GM12878 (cell line): ENCODE results near the gene TEX36. TPM values are rescaled to one million over a fixed set of nuclear protein-coding genes. Genes with fewer than 3 reads are reported as not detected.

Source experiments
- BCL3 ChIP-seq: IDR thresholded peaks from 2 replicates; pipeline ENCODE4 v1.6.1; 2011; ENCODE audit warnings: borderline replicate concordance, low read depth, mild to moderate bottlenecking, moderate library complexity, low read length; ENCODE audit not compliant: insufficient read depth, poor library complexity, severe bottlenecking
- CBFB ChIP-seq: IDR thresholded peaks from 2 replicates; pipeline ENCODE4 v1.6.1; 2016; ENCODE audit warnings: antibody characterized with exemption, low read depth
- CBX5 ChIP-seq: sonication (generic); IDR thresholded peaks from 2 replicates; pipeline ENCODE4 v1.6.1; 2016; ENCODE audit warnings: low read depth, moderate library complexity, mild to moderate bottlenecking, inconsistent platforms
- NFXL1 ChIP-seq: fragments of 450-650 bp; IDR thresholded peaks from 2 replicates; pipeline ENCODE4 v1.6.1; 2017; ENCODE audit warnings: antibody characterized with exemption, mild to moderate bottlenecking, borderline replicate concordance
- PRDM15 ChIP-seq: fragments of 450-650 bp; formaldehyde crosslinking; IDR thresholded peaks from 2 replicates; pipeline ENCODE4 v1.4.0; 2020; ENCODE audit warnings: mild to moderate bottlenecking, moderate library complexity
- RBBP5 ChIP-seq: fragments of 200-600 bp; sonication (generic); conservative IDR thresholded peaks from 2 replicates; pipeline ENCODE4 v1.6.1; 2016
- RUNX3 ChIP-seq: IDR thresholded peaks from 2 replicates; pipeline ENCODE4 v1.6.1; 2012; ENCODE audit warnings: low read length, inconsistent platforms
- SKIL ChIP-seq: fragments of 450-650 bp; IDR thresholded peaks from 2 replicates; pipeline ENCODE4 v1.6.1; 2017; ENCODE audit warnings: mild to moderate bottlenecking, low read depth, inconsistent platforms; ENCODE audit not compliant: poor library complexity, severe bottlenecking
- SMAD1 ChIP-seq: fragments of 450-650 bp; IDR thresholded peaks from 2 replicates; pipeline ENCODE4 v1.6.1; 2018; ENCODE audit warnings: mild to moderate bottlenecking, low read depth; ENCODE audit not compliant: partially characterized antibody
- TARDBP ChIP-seq: IDR thresholded peaks from 2 replicates; pipeline ENCODE4 v1.6.1; 2016; ENCODE audit warnings: borderline replicate concordance
- ZBTB11 ChIP-seq: fragments of 450-650 bp; formaldehyde crosslinking; IDR thresholded peaks from 2 replicates; pipeline ENCODE4 v1.5.0; 2022; ENCODE audit warnings: mild to moderate bottlenecking, missing genetic modification characterization
- ZNF274 ChIP-seq: IDR thresholded peaks from one replicate; pipeline ENCODE4 v1.8.0; 2011; ENCODE audit not compliant: insufficient read length, insufficient read depth
- ZNF592 ChIP-seq: fragments of 450-650 bp; IDR thresholded peaks from 2 replicates; pipeline ENCODE4 v1.6.1; 2017; ENCODE audit warnings: mild to moderate bottlenecking, moderate library complexity
- ZSCAN29 ChIP-seq: fragments of 450-650 bp; IDR thresholded peaks from 2 replicates; pipeline ENCODE4 v1.6.1; 2017; ENCODE audit warnings: mild to moderate bottlenecking, moderate library complexity
- ZZZ3 ChIP-seq: IDR thresholded peaks from 2 replicates; pipeline ENCODE4 v1.6.1; 2011; ENCODE audit warnings: low read depth; ENCODE audit not compliant: control insufficient read depth, insufficient read length
- polyA plus RNA-seq, 11 experiments: library from polyadenylated mRNA; depleted of rRNA in 4 of 11; unstranded in 6 of 11; stranded (reverse) in 5 of 11; fragments of >200 nt; fragmentation: Nextera tagmentation in 4 of 11; fragmentation: Illumina TruSeq in 1 of 11; extraction: Ambion mirVana in 4 of 11; extraction: Trizol in 1 of 11; gene quantifications; 1 replicate in 1 of 11; 2 replicates in 10 of 11; pipeline versions ENCODE4 v1.2.1 to v1.2.3, GENCODE V29; 2011 to 2016; ENCODE audit warnings: inconsistent platforms in 2 of 11, missing spikeins in 2 of 11, low read depth in 1 of 11
- total RNA-seq, 4 experiments: library from RNA; depleted of rRNA in 3 of 4; stranded (reverse); fragments of >200 nt in 3 of 4; fragmentation: Illumina TruSeq in 1 of 4; extraction: Trizol in 1 of 4; gene quantifications; 2 replicates each; pipeline versions ENCODE4 v1.2.1 to v1.2.3, GENCODE V29; 2013 to 2021

Gene TEX36
- total and polyA plus RNA-seq, 10 of the 15 experiments (the other 5 are each of a cell fraction or from before 2014, with no cell fraction given): not detected

- TF ChIP-seq CBFB: no peak
- no peak for TF ChIP-seq TARDBP
- TF ChIP-seq SMAD1: no peak
- peak; percentile 75 for TF ChIP-seq SKIL
- no peak for TF ChIP-seq PRDM15
- no peak for TF ChIP-seq ZBTB11
- TF ChIP-seq CBX5: no peak
- no peak for TF ChIP-seq RBBP5
- TF ChIP-seq RUNX3: no peak
- no peak for TF ChIP-seq ZSCAN29
- 0 out of 2 replicates have a peak, but pooled peaks have one; percentile 31 for TF ChIP-seq ZNF592
- no peak for TF ChIP-seq BCL3
- TF ChIP-seq ZZZ3: no peak
- TF ChIP-seq NFXL1: no peak
- TF ChIP-seq ZNF274: no peak
Measured at GRCh38 chr10:125721035-125721434, 38.1 kb upstream of the TEX36 start (continued).
